ENCODE data around the gene TBATA.

TBATA gene

GRCh38 chr10:70733051-70733450 lies 52.1 kb downstream of the TBATA start:
- no peak for TF ChIP-seq CTCF (IDR thresholded peaks at IDR 0.05)

GRCh38 chr10:70732569-70732968 lies 52.6 kb downstream of the TBATA start:
- TF ChIP-seq CTCF (IDR thresholded peaks at IDR 0.05): no peak

GRCh38 chr10:70730955-70731354 lies 54.2 kb downstream of the TBATA start:
- TF ChIP-seq CTCF (IDR thresholded peaks at IDR 0.05): no peak

GRCh38 chr10:70729763-70730357 lies 55.3 kb downstream of the TBATA start:
- TF ChIP-seq CTCF (IDR thresholded peaks at IDR 0.05): no peak

GRCh38 chr10:70728328-70728727 lies 56.8 kb downstream of the TBATA start:
- TF ChIP-seq CTCF (IDR thresholded peaks at IDR 0.05): no peak

- no peak for TF ChIP-seq CTCF (IDR thresholded peaks at IDR 0.05)
These were observed 58.2 kb downstream of the TBATA start for GRCh38 chr10:70726909-70727495.

GRCh38 chr10:70723771-70724170 lies 61.4 kb downstream of the TBATA start:
- TF ChIP-seq CTCF (IDR thresholded peaks at IDR 0.05): no peak

All from LNCAP (cell line).